Parathyroid adenoma (tissue), 2 donors: ENCODE results near the gene IGFL3.

Experiments
- H2AFZ ChIP-seq: fragments of 300-600 bp; sonication (generic); one replicate; pipeline ENCODE4 v1.7.0; 2017; ENCODE audit warnings: antibody characterized with exemption, mild to moderate bottlenecking
- H3K27ac ChIP-seq: fragments of 300-600 bp; sonication (generic); one replicate; pipeline ENCODE4 v1.7.0; 2017
- H3K27me3 ChIP-seq: fragments of 300-600 bp; sonication (generic); one replicate; pipeline ENCODE4 v1.7.0; 2017; ENCODE audit warnings: low read length; ENCODE audit not compliant: control insufficient read depth, insufficient read depth
- H3K36me3 ChIP-seq: fragments of 300-600 bp; sonication (generic); one replicate; pipeline ENCODE4 v1.7.0; 2017; ENCODE audit warnings: low read length; ENCODE audit not compliant: control insufficient read depth, insufficient read depth
- H3K4me1 ChIP-seq: fragments of 300-600 bp; sonication (generic); one replicate; pipeline ENCODE4 v1.7.0; 2017; ENCODE audit warnings: control low read depth
- H3K4me2 ChIP-seq: fragments of 300-600 bp; sonication (generic); one replicate; pipeline ENCODE4 v1.7.0; 2017; ENCODE audit warnings: low read length
- H3K4me3 ChIP-seq: fragments of 300-600 bp; sonication (generic); one replicate; pipeline ENCODE4 v1.7.0; 2017; ENCODE audit warnings: low read depth, low read length
- H3K79me2 ChIP-seq: fragments of 300-600 bp; sonication (generic); one replicate; pipeline ENCODE4 v1.7.0; 2017; ENCODE audit warnings: control low read depth
- H3K9ac ChIP-seq: fragments of 300-600 bp; sonication (generic); one replicate; pipeline ENCODE4 v1.7.0; 2017; ENCODE audit warnings: mild to moderate bottlenecking
- H3K9me3 ChIP-seq: fragments of 300-600 bp; sonication (generic); one replicate; pipeline ENCODE4 v1.7.0; 2017; ENCODE audit warnings: low read length; ENCODE audit not compliant: control insufficient read depth
- TF ChIP-seq, protein P1 (sequence below): fragments of 300-600 bp; sonication (generic); IDR thresholded peaks from one replicate; pipeline ENCODE4 v1.7.0; 2017; ENCODE audit warnings: antibody characterized with exemption, mild to moderate bottlenecking
- donor health status: primary hyperparathyroidism.

IGFL3 gene

DNA sequence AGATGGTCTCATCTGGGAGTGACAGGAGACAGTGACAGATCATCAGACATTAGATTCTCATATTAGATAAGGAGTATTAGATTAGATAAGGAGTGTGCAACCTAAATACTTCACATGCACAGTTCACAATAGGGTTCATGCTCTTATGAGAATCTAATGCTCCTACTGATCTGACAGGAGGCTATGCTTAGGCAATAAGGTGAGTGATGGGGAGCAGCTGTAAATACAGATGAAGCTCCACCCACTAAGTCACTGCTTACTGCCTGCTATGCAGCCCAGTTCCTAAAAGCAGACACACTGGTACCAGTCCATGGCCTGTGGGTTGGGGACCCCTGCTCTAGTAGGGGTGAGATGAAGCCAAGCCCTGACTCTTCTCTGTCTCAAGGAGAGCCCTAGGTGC, 10.0 kb upstream of the IGFL3 start:
- TF ChIP-seq, protein P1, sequence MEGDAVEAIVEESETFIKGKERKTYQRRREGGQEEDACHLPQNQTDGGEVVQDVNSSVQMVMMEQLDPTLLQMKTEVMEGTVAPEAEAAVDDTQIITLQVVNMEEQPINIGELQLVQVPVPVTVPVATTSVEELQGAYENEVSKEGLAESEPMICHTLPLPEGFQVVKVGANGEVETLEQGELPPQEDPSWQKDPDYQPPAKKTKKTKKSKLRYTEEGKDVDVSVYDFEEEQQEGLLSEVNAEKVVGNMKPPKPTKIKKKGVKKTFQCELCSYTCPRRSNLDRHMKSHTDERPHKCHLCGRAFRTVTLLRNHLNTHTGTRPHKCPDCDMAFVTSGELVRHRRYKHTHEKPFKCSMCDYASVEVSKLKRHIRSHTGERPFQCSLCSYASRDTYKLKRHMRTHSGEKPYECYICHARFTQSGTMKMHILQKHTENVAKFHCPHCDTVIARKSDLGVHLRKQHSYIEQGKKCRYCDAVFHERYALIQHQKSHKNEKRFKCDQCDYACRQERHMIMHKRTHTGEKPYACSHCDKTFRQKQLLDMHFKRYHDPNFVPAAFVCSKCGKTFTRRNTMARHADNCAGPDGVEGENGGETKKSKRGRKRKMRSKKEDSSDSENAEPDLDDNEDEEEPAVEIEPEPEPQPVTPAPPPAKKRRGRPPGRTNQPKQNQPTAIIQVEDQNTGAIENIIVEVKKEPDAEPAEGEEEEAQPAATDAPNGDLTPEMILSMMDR: no peak
- no peak overlapping the region for H2AFZ ChIP-seq
- no peak overlapping the region for H3K27ac ChIP-seq
- no peaks in the 10 kb centered on the region for H3K9me3 ChIP-seq
- no peaks in the 10 kb centered on the region for H3K36me3 ChIP-seq
- no peaks in the 10 kb centered on the region for H3K79me2 ChIP-seq
- H3K9ac ChIP-seq: no peak overlapping the region
- no peak overlapping the region for H3K4me2 ChIP-seq
- H3K27me3 ChIP-seq: no peaks in the 10 kb centered on the region
- no peak overlapping the region for H3K4me3 ChIP-seq
- peaks cover 6% of the 10 kb centered on the region for H3K4me1 ChIP-seq

DNA sequence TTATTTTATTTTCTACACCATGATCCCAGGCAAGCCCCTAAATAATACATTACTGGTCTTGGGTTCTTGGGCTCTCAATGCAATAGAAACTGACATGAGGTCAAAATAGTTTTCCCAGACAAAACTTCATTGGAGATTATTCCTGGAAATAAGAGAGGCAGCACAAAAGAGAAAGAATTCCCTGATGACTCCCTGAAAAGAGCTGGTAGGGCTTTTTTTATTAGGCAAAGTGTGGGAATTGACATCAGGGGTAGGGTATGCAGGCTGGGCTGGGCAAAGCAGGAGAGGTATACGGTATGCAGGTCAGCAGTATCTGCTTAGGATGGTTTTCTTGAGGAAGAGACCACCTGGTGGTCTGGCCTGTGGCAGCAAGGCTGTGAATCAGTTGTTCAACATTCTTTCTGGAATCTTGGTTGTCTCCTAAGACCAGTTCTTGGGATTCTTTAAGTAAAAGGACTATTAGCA, 9.3 kb upstream of the IGFL3 start:
- H3K4me1 ChIP-seq: peaks cover 6% of the 10 kb centered on the region
- peak overlapping the region; percentile 80 for H3K27ac ChIP-seq
- no peak overlapping the region for H3K9ac ChIP-seq
- TF ChIP-seq, protein P1: no peak
- peak overlapping the region; percentile 0 for H3K4me2 ChIP-seq
- no peaks in the 10 kb centered on the region for H3K9me3 ChIP-seq
- H3K27me3 ChIP-seq: no peaks in the 10 kb centered on the region
- H2AFZ ChIP-seq: peak overlapping the region; percentile 65
- H3K4me3 ChIP-seq: no peak overlapping the region
- H3K79me2 ChIP-seq: no peaks in the 10 kb centered on the region
- no peaks in the 10 kb centered on the region for H3K36me3 ChIP-seq

DNA sequence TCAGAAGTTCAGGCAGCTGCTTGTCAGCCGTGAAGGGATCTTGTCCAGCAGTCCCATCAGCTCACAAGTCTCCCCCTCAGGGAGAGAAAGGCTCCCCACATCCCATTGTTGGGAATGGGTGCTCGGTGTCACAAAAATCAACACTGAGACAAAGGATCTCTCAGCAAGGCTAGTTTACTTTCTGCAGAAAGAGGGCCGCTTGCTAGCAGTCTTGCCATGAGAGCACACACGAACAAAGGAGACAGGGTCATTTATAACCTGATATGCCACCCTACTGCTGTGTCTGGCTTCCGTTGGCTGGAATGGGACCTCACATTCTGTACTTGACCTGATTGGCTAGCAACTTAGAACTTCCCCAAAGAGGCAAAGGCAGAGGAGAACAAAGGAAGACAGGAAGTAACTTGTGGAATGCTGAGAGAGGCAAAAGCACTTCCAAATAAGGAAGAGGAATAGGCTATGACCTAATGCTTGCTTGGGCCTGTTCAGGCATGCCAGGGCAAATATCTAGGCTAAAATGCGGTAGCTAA, 8.7 kb upstream of the IGFL3 start:
- H3K27ac ChIP-seq: peak overlapping the region; percentile 80
- peak overlapping the region; percentile 57 for H3K4me2 ChIP-seq
- H3K9ac ChIP-seq: no peak overlapping the region
- H3K27me3 ChIP-seq: no peaks in the 10 kb centered on the region
- peak overlapping the region; percentile 23 for H3K4me3 ChIP-seq
- H3K9me3 ChIP-seq: no peaks in the 10 kb centered on the region
- H2AFZ ChIP-seq: peak overlapping the region; percentile 65
- TF ChIP-seq, protein P1: no peak
- H3K36me3 ChIP-seq: no peaks in the 10 kb centered on the region
- H3K79me2 ChIP-seq: no peaks in the 10 kb centered on the region
- H3K4me1 ChIP-seq: peaks cover 6% of the 10 kb centered on the region

DNA sequence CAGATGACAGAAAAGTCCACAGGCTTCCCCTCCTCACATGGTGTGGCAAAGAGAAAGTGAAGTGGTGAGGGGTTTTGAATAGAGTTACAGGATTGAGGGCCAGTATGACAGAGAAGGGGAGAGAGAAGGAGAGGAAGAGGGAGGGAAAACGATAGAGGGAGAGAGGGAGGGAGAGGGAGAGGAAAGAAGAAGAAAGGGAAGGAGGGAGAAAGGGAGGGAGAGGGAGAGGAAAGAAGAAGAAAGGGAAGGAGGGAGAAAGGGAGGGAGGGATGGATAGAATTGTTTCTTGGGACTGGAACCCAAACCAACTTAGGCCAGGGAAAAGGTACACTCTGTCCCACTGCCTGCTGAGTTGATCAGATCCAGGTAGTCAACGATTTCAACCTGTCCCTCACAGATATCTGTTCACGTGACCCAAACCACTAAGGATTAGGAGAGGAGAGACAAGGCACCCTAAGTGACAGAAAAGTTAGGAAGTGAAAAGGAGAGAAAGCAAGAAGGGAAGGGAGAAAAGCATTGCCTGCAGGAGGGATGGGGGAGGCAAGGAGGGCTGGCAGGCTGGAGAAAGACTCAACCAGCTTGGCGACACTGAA, 8.1 kb upstream of the IGFL3 start:
- Histone ChIP-seq H3K4me3 (peak overlapping the region; percentile 23), H3K9me3 (no peaks in the 10 kb centered on the region), H3K4me1 (peaks cover 6% of the 10 kb centered on the region), H3K4me2 (peak overlapping the region; percentile 57), H3K36me3 (no peaks in the 10 kb centered on the region), H2AFZ (peak overlapping the region; percentile 65), H3K27ac (peak overlapping the region; percentile 80), H3K79me2 (no peaks in the 10 kb centered on the region), H3K9ac (no peak overlapping the region), H3K27me3 (no peaks in the 10 kb centered on the region)
- TF ChIP-seq, protein P1: no peak
